ENCODE results near the gene BTAF1. TPM values are rescaled to one million over a fixed set of nuclear protein-coding genes. Genes with fewer than 3 reads are reported as not detected.

The BTAF1 gene
- total and polyA plus RNA-seq, 12 donors = 7.8 to 55.5 (median 21.3) TPM

DNA sequence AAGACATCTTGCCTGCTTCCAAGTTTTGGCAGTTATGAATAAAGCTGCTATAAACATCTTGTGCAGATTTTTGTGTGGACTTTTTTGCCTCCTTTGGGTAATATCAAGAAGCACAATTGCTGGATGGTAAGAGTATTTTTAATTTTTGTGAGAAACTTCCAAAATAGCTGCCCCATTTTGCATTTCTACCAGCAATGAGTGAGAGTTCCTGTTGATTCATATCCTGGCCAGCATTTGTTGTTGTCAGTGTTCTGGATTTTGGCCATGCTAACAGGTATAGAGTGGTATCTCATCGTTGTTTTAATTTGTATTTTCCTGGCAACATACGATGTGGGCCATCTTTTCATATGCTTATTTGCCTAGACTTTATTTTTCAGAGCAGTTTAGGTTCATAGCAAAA, 53.9 kb downstream of the BTAF1 start:
- no peak for DNase-seq
- intact Hi-C loops (cut with DNase I) = no loop called here
- no peak overlapping the region for H3K4me3 ChIP-seq
- no peak overlapping the region for H3K27ac ChIP-seq
- H3K27me3 ChIP-seq = no peaks in the 10 kb centered on the region
- H3K36me3 ChIP-seq (replicated peaks in 1 of 2) = peaks cover 0 to 11% of the 10 kb centered on the region in 2 donors
- no peak for TF ChIP-seq CTCF (IDR thresholded peaks at IDR 0.05)
- TF ChIP-seq POLR2A (IDR thresholded peaks at IDR 0.05) = no peak
- H3K4me1 ChIP-seq (replicated peaks in 1 of 2) = no peaks in the 10 kb centered on the region
- 83 to 98% (median 91%) methylated on average over 2 of the region's 2 CpGs for whole genome bisulfite sequencing, 4 donors
- no peaks in the 10 kb centered on the region for H3K9me3 ChIP-seq (replicated peaks in 1 of 3)

GRCh38 chr10:91978585-91978984, 55.0 kb downstream of the BTAF1 start:
- Histone ChIP-seq H3K27me3 (no peaks in the 10 kb centered on the region), H3K4me1 (replicated peaks in 1 of 2) (no peaks in the 10 kb centered on the region), H3K27ac (no peak overlapping the region), H3K9me3 (replicated peaks in 1 of 3) (no peaks in the 10 kb centered on the region), H3K4me3 (no peak overlapping the region), H3K36me3 (replicated peaks in 1 of 2) (peaks cover 0 to 22% of the 10 kb centered on the region in 2 donors)
- DNase-seq = no peak
- 97 to 100% (median 100%) methylated on average over 1 of the region's 1 CpG for WGBS, 4 donors
- TF ChIP-seq POLR2A (IDR thresholded peaks at IDR 0.05) (no peak), CTCF (IDR thresholded peaks at IDR 0.05) (no peak)
- intact Hi-C loops (cut with DNase I) = no loop called here

DNA sequence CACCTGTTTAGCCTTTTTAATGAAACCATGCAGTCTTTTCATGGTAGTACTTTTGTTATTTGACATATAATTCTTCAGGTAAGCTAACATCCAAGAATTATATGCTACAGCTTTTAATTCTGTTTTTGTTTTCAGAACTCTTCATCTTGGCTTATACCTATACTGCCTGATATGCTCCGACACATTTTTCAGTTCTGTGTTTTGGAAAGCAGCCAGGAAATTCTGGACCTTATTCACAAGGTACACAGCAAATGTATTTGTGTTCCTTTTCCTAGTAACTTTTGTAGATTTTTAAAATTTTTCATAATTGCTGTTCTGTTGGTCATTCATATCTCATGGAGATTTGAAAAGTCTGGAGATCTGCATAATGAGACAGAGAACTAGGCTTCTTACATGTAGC, 56.7 kb downstream of the BTAF1 start:
- no peaks in the 10 kb centered on the region for H3K4me1 ChIP-seq (replicated peaks in 1 of 2)
- H3K36me3 ChIP-seq (replicated peaks in 1 of 2) = peaks cover 0 to 40% of the 10 kb centered on the region in 2 donors
- no peak overlapping the region for H3K4me3 ChIP-seq
- TF ChIP-seq CTCF (IDR thresholded peaks at IDR 0.05) (no peak), POLR2A (IDR thresholded peaks at IDR 0.05) (no peak)
- H3K27me3 ChIP-seq = no peaks in the 10 kb centered on the region
- intact Hi-C loops (cut with DNase I) = no loop called here
- H3K9me3 ChIP-seq (replicated peaks in 1 of 3) = no peaks in the 10 kb centered on the region
- WGBS, 4 donors = 50 to 58% (median 51%) methylated on average over 1 of the region's 1 CpG
- DNase-seq = no peak
- H3K27ac ChIP-seq = no peak overlapping the region

- Histone ChIP-seq H3K36me3 (replicated peaks in 1 of 2) (peaks cover 0 to 43% of the 10 kb centered on the region in 2 donors), H3K4me3 (no peak overlapping the region), H3K27me3 (no peaks in the 10 kb centered on the region), H3K4me1 (replicated peaks in 1 of 2) (no peaks in the 10 kb centered on the region), H3K27ac (no peak overlapping the region), H3K9me3 (replicated peaks in 1 of 3) (no peaks in the 10 kb centered on the region)
- DNase-seq = no peak
- intact Hi-C loops (cut with DNase I) = no loop called here
- no peak for TF ChIP-seq CTCF (IDR thresholded peaks at IDR 0.05)
- TF ChIP-seq POLR2A (IDR thresholded peaks at IDR 0.05) = no peak
These were observed 59.8 kb downstream of the BTAF1 start for GRCh38 chr10:91983416-91983815.
